CD4-positive, alpha-beta memory T cell (primary cell): Measurements from ENCODE around the gene PCNX4. TPM values are rescaled to one million over a fixed set of nuclear protein-coding genes. Genes with fewer than 3 reads are reported as not detected.

Experiments used
- CTCF ChIA-PET: fragments of 350-600 bp; sonication (Branson Sonifier 250); formaldehyde crosslinking; loops from one replicate; lab custom pipeline; 2021; ENCODE audit warnings: inconsistent platforms; ENCODE audit not compliant: partially characterized antibody; lab: Charles Lee
- POLR2A ChIA-PET: fragments of 350-600 bp; sonication (Branson Sonifier 250); formaldehyde crosslinking; loops from one replicate; lab custom pipeline; 2021; ENCODE audit not compliant: partially characterized antibody; lab: Charles Lee
- DNase-seq, 5 donors: peaks; one replicate each; pipeline versions ENCODE4 v3.0.0 to v3.0.0-alpha.2; 2020 to 2022; ENCODE audit warnings: mixed read lengths in 1 of 5
- H3K27ac ChIP-seq: one replicate; pipeline ENCODE4 v1.7.0; 2013; ENCODE audit warnings: low read depth, low read length
- H3K27me3 ChIP-seq: 2 replicates; pipeline ENCODE4 v1.7.0; 2013; ENCODE audit warnings: mild to moderate bottlenecking, low read length, moderate library complexity; ENCODE audit not compliant: insufficient read depth
- H3K36me3 ChIP-seq: 2 replicates; pipeline ENCODE4 v1.7.0; 2013; ENCODE audit warnings: mild to moderate bottlenecking, low read length, moderate library complexity; ENCODE audit not compliant: insufficient read depth
- H3K4me1 ChIP-seq: 2 replicates; pipeline ENCODE4 v1.7.0; 2013; ENCODE audit warnings: mild to moderate bottlenecking, low read length, moderate library complexity; ENCODE audit not compliant: insufficient read depth
- H3K4me3 ChIP-seq, 2 donors: one replicate each; pipeline ENCODE4 v1.7.0; 2013; ENCODE audit warnings: low read length in 2 of 2, mild to moderate bottlenecking in 1 of 2
- H3K9me3 ChIP-seq, 2 donors: one replicate each; pipeline ENCODE4 v1.7.0; 2013; ENCODE audit warnings: low read length in 2 of 2, control low read depth in 1 of 2; ENCODE audit not compliant: control insufficient read depth in 1 of 2
- H3K27ac Mint-ChIP-seq, 7 donors: one replicate each; pipeline ENCODE4 v1.8.0; 2020 to 2021; ENCODE audit warnings: mixed read lengths in 7 of 7, mild to moderate bottlenecking in 6 of 7, inconsistent platforms in 3 of 7, moderate library complexity in 3 of 7
- H3K27me3 Mint-ChIP-seq, 2 donors: one replicate each; pipeline ENCODE4 v1.8.0; 2020 to 2021; ENCODE audit warnings: mixed read lengths in 2 of 2
- H3K36me3 Mint-ChIP-seq, 2 donors: one replicate each; pipeline ENCODE4 v1.8.0; 2020 to 2021; ENCODE audit warnings: mixed read lengths in 2 of 2, inconsistent platforms in 1 of 2, mild to moderate bottlenecking in 1 of 2
- H3K4me1 Mint-ChIP-seq, 4 donors: one replicate each; pipeline ENCODE4 v1.8.0; 2020 to 2021; ENCODE audit warnings: mixed read lengths in 4 of 4, mild to moderate bottlenecking in 1 of 4
- H3K4me3 Mint-ChIP-seq, 8 donors: one replicate each; pipeline ENCODE4 v1.8.0; 2020 to 2021; ENCODE audit warnings: mixed read lengths in 8 of 8, mild to moderate bottlenecking in 7 of 8, moderate library complexity in 6 of 8, inconsistent platforms in 3 of 8
- H3K9me3 Mint-ChIP-seq, 8 donors: one replicate each; pipeline ENCODE4 v1.8.0; 2020 to 2021; ENCODE audit warnings: mixed read lengths in 8 of 8, mild to moderate bottlenecking in 5 of 8, inconsistent platforms in 3 of 8, moderate library complexity in 1 of 8
- intact Hi-C: fragments of 100-400 bp; cut with micrococcal nuclease; formaldehyde crosslinking; loops from one replicate; pipeline ENCODE4 v1.15.1; 2023
- polyA plus RNA-seq, 2 donors: library from polyadenylated mRNA; unstranded; fragments of 300-500 nt; fragmentation: Illumina TruSeq; gene quantifications; one replicate each; pipeline ENCODE4 v1.2.3, GENCODE V29; 2021
- total RNA-seq, 2 experiments: library from RNA; stranded (reverse); gene quantifications; one replicate each; pipeline ENCODE4 v1.2.3, GENCODE V29; 2021

The PCNX4 gene
- total and polyA plus RNA-seq, 4 experiments from 2014 or later = 13.5 to 53.0 (median 30.3) TPM

DNA sequence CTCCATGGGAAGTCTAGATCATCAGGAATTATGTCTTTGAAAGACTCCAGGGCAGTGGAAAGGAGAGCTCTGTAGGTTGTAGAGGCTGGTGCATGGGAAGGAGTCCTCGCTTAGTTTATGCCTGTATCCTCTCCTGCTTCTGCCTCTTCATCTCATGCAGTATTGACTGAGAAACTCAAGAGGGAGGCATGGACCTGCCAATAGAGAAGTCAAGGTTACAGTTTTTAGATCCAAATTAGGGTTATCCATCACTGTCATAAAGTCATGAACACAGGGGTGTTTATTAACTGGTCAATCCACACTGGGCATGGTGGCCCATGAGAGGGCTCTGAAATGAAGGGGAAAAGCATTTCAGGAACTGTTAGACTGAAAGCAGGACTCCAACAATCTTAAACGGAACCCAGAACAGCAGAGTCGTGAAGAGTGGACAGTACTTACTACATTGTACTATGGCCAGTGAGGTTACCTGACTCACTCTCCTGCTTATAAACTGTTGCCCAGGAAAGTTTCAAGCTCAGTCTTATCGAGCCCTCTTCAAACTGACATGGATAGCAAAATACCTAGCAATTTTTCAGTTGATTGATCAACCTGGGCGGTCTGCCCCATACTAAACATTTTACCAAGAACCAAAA, 103.6 kb downstream of the PCNX4 start:
- ChIA-PET POLR2A (interaction anchor here (1.4 kb wide), 1 partner anchor 53 kb away, joined by 5 read pairs; no protein-coding TSS in a partner anchor), CTCF (interaction anchor here (0.5 to 1.4 kb wide), 6 partner anchors 9 to 485 kb away, joined by 3 to 4 read pairs (median 3); no protein-coding TSS in a partner anchor)
- Histone ChIP-seq H3K27ac (no peak overlapping the region), H3K4me1 (no peaks in the 10 kb centered on the region), H3K27me3 (no peaks in the 10 kb centered on the region), H3K9me3 (no peaks in the 10 kb centered on the region), H3K36me3 (no peaks in the 10 kb centered on the region), H3K4me3 (no peak overlapping the region)
- intact Hi-C loops = loop anchor here (5.0 kb wide), 1 partner anchor 137 kb away; no protein-coding TSS in a partner anchor
- Mint-ChIP-seq H3K27me3 (peaks cover 5% of the 10 kb centered on the region in 2 donors), H3K27ac (no peak overlapping the region), H3K36me3 (peaks cover 2 to 11% of the 10 kb centered on the region in 2 donors), H3K9me3 (peaks cover 4 to 21% (median 15%) of the 10 kb centered on the region in 8 donors), H3K4me1 (peaks cover 0 to 5% (median under 1%) of the 10 kb centered on the region in 4 donors), H3K4me3 (no peak overlapping the region)
- DNase-seq = peak in 1 of 5 donors; percentile 6

DNA sequence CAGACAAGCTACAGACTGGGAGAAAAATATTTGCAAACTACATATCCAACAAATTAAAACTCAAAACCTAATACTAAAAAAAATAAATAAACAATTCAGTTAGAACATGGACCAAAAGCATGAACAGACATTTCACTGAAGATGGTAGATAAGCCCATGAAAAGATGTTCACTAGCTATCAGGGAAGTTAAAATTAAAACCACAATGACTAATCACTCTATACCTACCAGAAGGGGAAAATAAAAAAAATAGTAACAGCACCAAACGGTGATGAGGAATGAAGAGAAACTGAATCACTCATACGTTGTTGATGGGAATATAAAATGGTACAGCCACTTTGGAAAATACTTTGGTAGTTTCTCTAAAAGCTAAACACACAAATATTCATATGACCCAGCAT, 104.6 kb downstream of the PCNX4 start:
- Histone ChIP-seq H3K4me1 (no peaks in the 10 kb centered on the region), H3K9me3 (no peaks in the 10 kb centered on the region), H3K36me3 (no peaks in the 10 kb centered on the region), H3K27ac (no peak overlapping the region), H3K27me3 (no peaks in the 10 kb centered on the region), H3K4me3 (no peak overlapping the region)
- H3K27me3 Mint-ChIP-seq = peaks cover 5 to 7% of the 10 kb centered on the region in 2 donors
- H3K36me3 Mint-ChIP-seq = peaks cover 2 to 11% of the 10 kb centered on the region in 2 donors
- no peak for DNase-seq
- no peak overlapping the region for H3K27ac Mint-ChIP-seq
- peaks cover 0 to 5% (median under 1%) of the 10 kb centered on the region in 4 donors for H3K4me1 Mint-ChIP-seq
- intact Hi-C loops = loop anchor here (5.0 kb wide), 1 partner anchor 136 kb away; no protein-coding TSS in a partner anchor
- H3K4me3 Mint-ChIP-seq = no peak overlapping the region
- peaks cover 4 to 28% (median 17%) of the 10 kb centered on the region in 8 donors for H3K9me3 Mint-ChIP-seq
- ChIA-PET CTCF (interaction anchor here (0.9 to 1.4 kb wide), 7 partner anchors 8 to 821 kb away, joined by 3 to 4 read pairs (median 3); partner anchors contain the start of gene PPM1A), POLR2A (interaction anchor here (1.4 kb wide), 1 partner anchor 52 kb away, joined by 5 read pairs; no protein-coding TSS in a partner anchor)

DNA sequence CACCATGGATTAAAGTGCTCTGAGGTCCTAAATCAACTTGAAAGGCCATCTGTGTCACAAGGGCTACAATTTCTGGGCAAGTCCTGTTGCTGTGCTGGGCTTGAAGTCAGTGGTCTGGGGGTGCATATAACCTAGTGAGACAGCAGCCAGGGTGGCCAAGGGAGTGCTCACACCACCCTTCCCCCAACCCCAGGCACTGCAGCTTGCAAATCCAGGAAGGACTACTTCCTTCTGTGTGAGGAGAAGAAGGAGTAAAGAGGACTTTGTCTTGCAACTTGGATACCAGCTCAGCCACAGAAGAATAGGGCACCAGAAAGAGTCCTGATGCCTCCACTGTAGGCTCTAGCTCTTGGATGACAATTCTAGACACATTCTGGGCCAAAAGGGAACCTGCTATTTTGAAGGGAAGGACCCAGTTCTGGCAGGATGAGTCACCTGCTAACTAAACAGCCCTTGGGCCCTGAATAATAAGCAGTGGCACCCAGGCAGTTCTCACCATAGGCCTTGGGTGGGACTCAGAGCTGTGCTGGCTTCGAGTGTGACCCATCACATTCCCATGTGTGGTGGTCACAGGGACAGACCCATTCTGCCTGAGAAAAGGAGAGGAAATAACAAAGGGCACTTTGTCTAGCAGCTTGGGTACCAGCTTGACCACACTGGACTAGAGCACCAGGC, 106.0 kb downstream of the PCNX4 start:
- intact Hi-C loops = loop anchor here (5.0 kb wide), 1 partner anchor 135 kb away; no protein-coding TSS in a partner anchor
- Histone ChIP-seq H3K27ac (no peak overlapping the region), H3K36me3 (no peaks in the 10 kb centered on the region), H3K27me3 (no peaks in the 10 kb centered on the region), H3K4me3 (no peak overlapping the region), H3K4me1 (no peaks in the 10 kb centered on the region), H3K9me3 (no peaks in the 10 kb centered on the region)
- H3K4me1 Mint-ChIP-seq = peaks cover 0 to 5% (median under 1%) of the 10 kb centered on the region in 4 donors
- peaks cover 4 to 32% (median 17%) of the 10 kb centered on the region in 8 donors for H3K9me3 Mint-ChIP-seq
- POLR2A ChIA-PET = no interaction called here
- DNase-seq = no peak
- CTCF ChIA-PET = interaction anchor here (2.6 kb wide), 1 partner anchor 233 kb away, joined by 9 read pairs; no protein-coding TSS in a partner anchor
- peaks cover 2 to 11% of the 10 kb centered on the region in 2 donors for H3K36me3 Mint-ChIP-seq
- no peak overlapping the region for H3K27ac Mint-ChIP-seq
- H3K27me3 Mint-ChIP-seq = peaks cover 8 to 10% of the 10 kb centered on the region in 2 donors
- H3K4me3 Mint-ChIP-seq = no peak overlapping the region

DNA sequence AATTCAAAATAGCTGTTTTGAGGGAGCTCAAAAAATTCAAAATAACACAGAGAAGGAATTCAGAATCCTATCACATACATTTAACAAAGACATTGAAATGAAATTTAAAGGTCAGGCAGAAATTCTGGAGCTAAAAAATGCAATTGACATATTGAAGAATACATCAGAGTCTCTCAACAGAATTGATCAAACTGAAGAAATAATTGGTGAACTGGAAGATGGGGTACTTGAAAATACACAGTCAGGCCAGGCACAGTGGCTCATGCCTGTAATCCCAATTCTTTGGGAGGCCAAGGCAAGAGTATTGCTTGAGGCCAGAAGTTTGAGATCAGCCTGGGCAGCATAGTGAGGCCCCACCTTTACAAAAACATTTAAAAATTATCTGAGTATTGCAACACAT, 107.6 kb downstream of the PCNX4 start:
- no peak overlapping the region for H3K4me3 Mint-ChIP-seq
- peaks cover 10 to 13% of the 10 kb centered on the region in 2 donors for H3K27me3 Mint-ChIP-seq
- ChIA-PET CTCF (interaction anchor here (1.6 to 2.6 kb wide), 2 partner anchors 150 to 235 kb away, joined by 3 to 9 read pairs; no protein-coding TSS in a partner anchor), POLR2A (no interaction called here)
- intact Hi-C loops = loop anchor here (5.0 kb wide), 1 partner anchor 133 kb away; no protein-coding TSS in a partner anchor
- H3K4me1 ChIP-seq = no peaks in the 10 kb centered on the region
- DNase-seq = no peak
- peaks cover 0 to 5% (median under 1%) of the 10 kb centered on the region in 4 donors for H3K4me1 Mint-ChIP-seq
- no peak overlapping the region for H3K27ac ChIP-seq
- H3K9me3 ChIP-seq = no peaks in the 10 kb centered on the region
- H3K36me3 Mint-ChIP-seq = peaks cover 2 to 11% of the 10 kb centered on the region in 2 donors
- H3K9me3 Mint-ChIP-seq = peaks cover 4 to 32% (median 17%) of the 10 kb centered on the region in 8 donors
- no peaks in the 10 kb centered on the region for H3K36me3 ChIP-seq
- no peak overlapping the region for H3K4me3 ChIP-seq
- H3K27me3 ChIP-seq = no peaks in the 10 kb centered on the region
- H3K27ac Mint-ChIP-seq = no peak overlapping the region

DNA sequence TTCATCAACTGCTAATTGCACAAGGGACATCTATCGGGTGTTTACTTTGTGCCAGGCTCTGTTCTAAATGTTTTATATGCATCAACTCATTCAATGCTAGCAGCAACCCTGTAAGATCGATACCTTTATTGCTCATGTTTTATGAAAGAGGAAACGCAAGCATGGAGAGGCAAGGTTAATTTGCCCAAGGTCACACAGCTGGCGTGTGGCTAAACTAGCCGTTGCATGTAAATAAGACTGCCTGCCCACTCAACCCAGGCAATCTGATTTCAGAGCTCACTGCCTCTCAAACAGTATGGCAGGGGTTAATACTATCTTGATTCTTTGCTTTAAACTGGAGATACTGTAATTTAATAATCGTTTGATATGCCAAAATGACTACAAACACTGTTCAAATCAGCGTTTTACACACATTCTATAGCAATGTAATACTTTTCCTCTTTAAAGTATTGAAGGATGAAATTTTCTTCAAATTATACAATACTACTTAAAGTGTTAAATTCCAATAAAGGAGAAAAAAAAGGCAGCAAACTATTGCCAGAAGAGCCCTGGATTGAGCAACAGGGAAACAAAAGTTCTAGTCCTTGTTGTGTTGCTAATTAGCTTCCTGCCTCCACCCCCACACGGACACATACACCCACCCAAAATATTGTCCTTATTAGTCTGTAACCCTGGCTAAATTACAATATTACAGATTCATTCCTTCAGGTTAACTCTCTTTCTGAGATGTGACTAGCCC, 112.5 kb downstream of the PCNX4 start:
- peaks cover 0 to 22% (median 9%) of the 10 kb centered on the region in 8 donors for H3K9me3 Mint-ChIP-seq
- no peak for DNase-seq
- no peaks in the 10 kb centered on the region for H3K4me1 Mint-ChIP-seq
- no peak overlapping the region for H3K27ac Mint-ChIP-seq
- peaks cover 27 to 30% of the 10 kb centered on the region in 2 donors for H3K27me3 Mint-ChIP-seq
- ChIA-PET POLR2A (no interaction called here), CTCF (interaction anchor here (1.0 to 1.4 kb wide), 2 partner anchors 8 to 30 kb away, joined by 3 read pairs; no protein-coding TSS in a partner anchor)
- H3K4me3 Mint-ChIP-seq = no peak overlapping the region
- Histone ChIP-seq H3K36me3 (no peaks in the 10 kb centered on the region), H3K4me1 (no peaks in the 10 kb centered on the region), H3K4me3 (no peak overlapping the region), H3K27me3 (no peaks in the 10 kb centered on the region), H3K27ac (no peak overlapping the region), H3K9me3 (no peaks in the 10 kb centered on the region)
- H3K36me3 Mint-ChIP-seq = peaks cover 0 to 4% of the 10 kb centered on the region in 2 donors
- intact Hi-C loops = no loop called here

DNA sequence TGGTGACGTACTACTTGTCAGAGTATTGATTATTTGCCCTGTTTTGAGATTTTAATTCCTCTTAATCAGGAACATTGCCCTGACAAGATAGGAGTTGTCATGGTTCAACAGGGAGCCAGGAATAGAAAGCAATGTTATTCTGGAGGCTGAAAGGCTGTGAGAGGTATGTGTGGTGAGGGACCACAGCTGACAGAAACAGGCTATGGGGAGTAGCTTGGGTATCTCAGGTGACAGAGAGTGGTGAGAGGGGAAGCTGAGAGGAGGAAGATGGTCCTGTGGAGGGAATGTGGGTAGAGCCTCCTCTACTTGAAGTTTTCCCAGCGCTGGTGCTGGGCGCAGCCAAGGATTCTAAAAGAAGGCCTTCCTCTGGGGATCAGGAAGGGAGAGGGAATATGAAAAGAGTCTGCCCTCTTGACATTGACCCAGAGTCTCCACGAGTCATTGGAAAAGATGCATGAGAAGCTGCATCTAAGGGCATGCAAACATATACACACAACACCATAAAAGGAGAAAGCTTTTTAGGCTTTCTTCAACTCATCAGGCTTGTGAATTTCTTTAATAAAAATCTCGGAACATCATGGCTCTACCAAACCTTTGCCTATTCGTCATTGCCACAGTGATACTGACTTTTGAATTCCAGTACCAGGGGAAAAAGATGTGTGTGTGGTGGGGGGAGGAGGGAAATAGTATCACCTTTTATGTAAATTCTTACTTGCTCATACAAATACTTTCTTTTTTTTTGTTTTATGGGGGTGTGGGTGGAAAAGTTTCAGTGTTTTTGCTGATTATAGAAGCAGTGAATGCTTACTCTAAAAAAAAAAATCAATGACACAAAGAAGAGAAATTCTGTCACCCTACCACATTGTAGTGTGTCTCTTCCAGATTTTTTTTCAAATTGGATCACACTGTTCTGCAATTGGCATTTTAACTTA, 113.4 kb downstream of the PCNX4 start:
- DNase-seq = no peak
- Histone ChIP-seq H3K36me3 (no peaks in the 10 kb centered on the region), H3K9me3 (no peaks in the 10 kb centered on the region), H3K27me3 (no peaks in the 10 kb centered on the region), H3K4me3 (no peak overlapping the region), H3K27ac (no peak overlapping the region), H3K4me1 (no peaks in the 10 kb centered on the region)
- Mint-ChIP-seq H3K27me3 (peaks cover 26 to 27% of the 10 kb centered on the region in 2 donors), H3K27ac (peak overlapping the region in 1 of 7 donors; percentile 29), H3K36me3 (no peaks in the 10 kb centered on the region), H3K9me3 (peaks cover 0 to 14% (median under 1%) of the 10 kb centered on the region in 8 donors), H3K4me3 (no peak overlapping the region), H3K4me1 (no peaks in the 10 kb centered on the region)
- ChIA-PET CTCF (interaction anchor here (0.5 to 1.7 kb wide), 4 partner anchors 9 to 240 kb away, joined by 3 to 4 read pairs (median 3); no protein-coding TSS in a partner anchor), POLR2A (no interaction called here)
- intact Hi-C loops = no loop called here
